RCC 7860 (cell line): ENCODE measurements around the gene SUSD6.
"Not testable (repeated sequence)": the region's sequence is repeated elsewhere in the genome, so short reads cannot be mapped to it uniquely, and the experiment has no call there.

ENCODE experiments used
- DNase-seq: peaks from one replicate; pipeline ENCODE4 v3.0.0-alpha.2; 2015; ENCODE audit warnings: low spot score
- FAIRE-seq: peaks from 2 replicates; lab custom pipeline; 2012; peaks lifted over from hg19 to GRCh38; lab: Jason Lieb, UNC

The SUSD6 gene

DNA sequence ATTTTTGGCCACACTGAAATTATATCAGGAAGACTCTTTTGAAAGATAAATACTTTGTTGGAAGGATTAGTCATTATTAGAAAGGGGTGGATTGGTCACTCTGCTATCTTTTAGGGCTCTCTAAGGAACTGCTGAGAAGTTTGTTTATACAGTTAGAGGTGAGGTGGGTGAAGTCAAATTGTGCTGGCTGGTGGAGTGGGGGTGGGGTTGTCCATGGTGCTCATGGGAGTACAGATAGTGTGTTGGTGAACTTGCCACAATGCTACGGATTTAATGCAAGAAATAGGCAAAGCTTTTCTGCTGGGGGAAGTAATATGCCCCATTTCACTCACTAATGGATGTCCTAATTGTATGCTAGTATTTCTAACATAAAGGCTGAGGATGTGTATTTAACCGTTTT lies 35.8 kb downstream of the SUSD6 start:
- no peak for DNase-seq
- FAIRE-seq: no peak

DNA sequence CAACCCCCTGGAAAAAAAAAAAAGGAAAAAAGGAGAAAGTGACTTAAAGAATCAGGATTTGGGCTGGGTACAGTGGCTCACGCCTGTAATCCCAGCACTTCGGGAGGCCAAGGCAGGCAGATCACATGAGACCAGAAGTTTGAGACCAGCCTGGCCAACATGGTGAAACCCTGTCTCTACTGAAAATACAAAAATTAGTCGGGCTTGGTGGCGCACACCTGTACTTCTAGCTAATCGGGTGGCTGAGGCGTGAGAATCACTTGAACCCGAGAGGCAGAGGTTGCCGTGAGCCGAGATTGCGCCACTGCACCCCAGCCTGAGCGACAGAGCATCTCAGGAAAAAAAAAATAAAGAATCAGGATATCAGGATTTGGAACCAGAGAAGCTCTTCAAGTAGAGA lies 36.2 kb downstream of the SUSD6 start:
- not testable (repeated sequence) for FAIRE-seq, DNase-seq

DNA sequence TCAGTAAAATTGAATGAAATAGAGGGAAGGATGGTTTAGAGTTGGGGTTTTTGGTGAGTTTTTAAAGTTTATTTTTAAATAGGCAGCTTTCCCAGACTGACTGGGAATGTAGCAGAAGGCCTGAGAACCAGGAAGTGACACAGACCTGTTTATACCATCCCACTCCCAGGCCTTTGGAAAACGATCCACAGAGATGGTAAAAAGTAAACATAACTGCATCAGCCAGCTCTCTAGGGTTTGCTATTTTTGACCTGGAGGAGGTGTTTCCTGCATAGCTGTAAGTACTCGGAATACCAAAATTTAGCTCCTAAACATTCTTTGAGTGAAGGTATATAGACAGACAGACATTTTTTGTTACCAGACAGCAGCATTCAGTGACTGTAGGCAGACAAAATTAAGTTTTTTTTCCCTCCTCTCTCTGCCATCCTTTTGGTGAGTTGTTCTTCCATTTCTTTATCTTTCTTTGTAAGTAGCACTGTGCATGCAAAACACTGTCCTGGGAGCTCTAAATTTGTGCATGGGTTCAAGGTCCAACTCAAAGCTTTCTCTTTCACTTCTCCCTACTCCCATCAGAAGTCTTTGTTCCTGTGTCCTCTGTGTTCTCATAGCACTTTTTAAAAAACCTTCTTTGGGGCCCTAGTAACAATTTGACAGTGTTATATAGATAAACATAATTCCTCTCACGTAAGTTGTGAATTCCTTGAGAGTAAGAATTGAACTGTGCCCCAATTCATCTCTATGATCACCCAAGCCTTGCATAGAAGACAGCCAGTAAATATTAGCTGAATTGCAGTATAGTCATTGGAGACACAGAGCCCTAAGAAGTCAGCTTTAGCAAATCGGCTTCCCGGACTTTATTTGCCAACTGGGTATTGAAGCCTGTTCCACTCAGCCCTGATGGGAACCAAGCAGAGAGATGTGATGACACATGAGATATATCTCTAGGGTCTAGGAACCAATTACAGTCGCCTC lies 37.4 kb downstream of the SUSD6 start:
- DNase-seq: no peak
- FAIRE-seq: no peak

DNA sequence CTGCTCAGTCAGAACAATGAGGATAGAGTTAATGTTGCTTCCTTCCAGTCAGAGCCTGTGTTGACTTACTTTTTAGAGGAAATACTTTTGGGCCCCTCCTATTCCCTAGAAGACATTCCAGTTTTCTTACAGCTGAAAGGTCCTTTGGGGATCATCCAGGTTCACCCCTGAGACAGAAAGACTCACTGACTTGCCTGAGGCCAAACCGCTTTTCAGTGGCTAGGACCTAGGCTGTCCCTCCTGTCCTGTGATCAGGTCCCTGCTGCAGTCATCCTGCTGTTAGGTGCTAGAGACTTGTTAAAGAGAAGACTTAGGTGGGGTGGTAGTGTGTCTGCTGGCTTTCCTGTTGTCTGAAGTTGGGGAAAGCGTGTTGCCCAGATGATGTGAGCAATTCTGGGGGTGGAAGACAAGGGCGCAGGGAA lies 39.6 kb downstream of the SUSD6 start:
- no peak for FAIRE-seq
- DNase-seq: no peak

DNA sequence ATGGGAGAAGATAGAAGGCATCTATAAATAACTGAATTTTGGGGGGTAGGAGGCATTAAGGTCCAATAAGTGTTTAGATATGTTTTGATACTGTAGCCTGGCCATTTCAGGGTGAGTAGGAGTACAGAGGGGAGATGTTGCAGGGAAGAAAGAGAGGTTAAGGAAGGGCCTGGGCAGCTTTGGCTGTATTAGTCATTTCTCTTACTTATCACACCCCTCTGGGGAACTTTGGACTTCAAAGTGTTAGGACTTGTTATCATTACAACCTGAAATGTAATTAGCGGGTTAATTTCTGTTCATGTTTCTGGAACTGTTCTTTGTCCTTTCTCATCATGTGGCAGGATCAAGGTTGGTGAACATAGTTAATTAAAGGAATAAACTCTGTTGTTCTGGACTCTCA lies 40.3 kb downstream of the SUSD6 start:
- FAIRE-seq (no peak), DNase-seq (no peak)

DNA sequence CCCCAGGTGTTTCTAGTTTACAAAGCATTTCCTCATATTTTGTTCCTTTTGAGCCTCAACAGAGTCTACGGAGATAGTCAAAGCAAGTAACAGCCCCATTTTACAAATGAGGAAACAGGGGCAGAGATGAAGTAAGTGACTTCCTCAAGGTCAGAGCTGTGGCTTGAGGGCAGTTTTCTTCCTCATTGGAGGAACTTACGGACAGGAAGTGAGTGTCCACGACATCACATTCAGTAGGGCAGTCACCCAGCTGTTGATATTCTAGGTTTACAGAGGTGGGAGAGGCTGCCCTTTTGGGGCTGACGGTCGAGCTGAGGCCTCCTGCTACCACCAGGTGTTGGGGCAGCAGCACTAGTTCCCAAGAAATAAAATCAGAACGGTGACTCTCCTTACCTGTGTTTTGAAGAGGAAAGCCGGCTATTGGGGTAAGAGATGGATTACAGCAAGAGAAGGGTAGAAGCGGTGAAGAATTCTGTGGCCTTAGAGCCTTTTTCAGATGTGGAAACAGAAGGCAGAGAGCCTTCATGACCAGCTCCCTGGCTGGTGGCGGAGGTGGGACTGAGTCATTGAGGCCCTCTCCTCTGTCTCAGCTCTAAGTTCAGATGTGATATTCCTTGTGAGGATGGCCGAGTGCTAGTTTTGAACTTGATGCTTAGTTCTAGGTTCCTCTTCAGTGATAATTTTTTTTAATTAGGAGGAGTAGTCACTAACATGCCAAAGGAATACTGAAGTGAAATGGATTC lies 41.7 kb downstream of the SUSD6 start:
- DNase-seq: no peak

DNA sequence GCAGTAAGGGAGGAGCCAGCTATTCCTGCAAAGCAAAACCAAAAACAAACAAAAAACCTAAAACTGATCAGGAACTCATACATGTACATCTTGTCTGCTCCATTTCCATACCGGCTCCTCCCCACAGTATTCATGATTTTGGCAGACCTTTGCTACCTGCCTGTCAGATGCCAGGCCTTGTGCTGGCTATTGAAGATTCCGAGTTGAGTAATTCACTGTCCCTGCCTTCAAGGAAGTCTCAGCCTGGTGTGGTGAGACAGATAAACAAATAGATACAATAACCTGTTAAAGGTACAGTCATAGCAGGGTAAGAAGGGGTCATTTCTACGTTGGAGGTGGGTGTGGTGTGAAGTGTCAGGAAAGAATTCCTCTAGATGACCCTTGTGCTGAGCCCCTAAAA lies 42.7 kb downstream of the SUSD6 start:
- DNase-seq (no peak), FAIRE-seq (no peak)

More for the DNA sequence above, 41.7 kb downstream of the SUSD6 start:
- no peak for FAIRE-seq

DNA sequence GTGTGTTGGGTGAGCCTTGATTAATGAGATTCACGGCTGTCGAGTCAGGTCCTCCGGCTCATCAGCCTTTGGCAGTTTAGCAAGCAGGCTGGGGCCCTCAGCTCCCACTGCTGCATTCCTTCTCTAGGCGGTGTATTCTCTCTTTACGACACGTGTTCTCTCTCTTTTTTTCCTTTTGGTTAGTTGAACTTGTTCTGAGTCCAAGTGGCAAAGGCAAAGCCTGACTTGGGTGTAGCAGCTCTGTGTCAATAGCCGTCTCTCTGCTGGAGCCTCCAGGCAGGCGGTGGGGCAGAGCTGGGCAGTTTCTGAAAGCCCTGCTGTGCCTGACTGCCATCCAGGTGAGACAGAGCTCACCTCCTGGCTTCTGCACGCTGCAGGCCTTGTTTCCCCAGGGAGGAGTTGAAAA lies 46.6 kb downstream of the SUSD6 start:
- FAIRE-seq (no peak), DNase-seq (no peak)

DNA sequence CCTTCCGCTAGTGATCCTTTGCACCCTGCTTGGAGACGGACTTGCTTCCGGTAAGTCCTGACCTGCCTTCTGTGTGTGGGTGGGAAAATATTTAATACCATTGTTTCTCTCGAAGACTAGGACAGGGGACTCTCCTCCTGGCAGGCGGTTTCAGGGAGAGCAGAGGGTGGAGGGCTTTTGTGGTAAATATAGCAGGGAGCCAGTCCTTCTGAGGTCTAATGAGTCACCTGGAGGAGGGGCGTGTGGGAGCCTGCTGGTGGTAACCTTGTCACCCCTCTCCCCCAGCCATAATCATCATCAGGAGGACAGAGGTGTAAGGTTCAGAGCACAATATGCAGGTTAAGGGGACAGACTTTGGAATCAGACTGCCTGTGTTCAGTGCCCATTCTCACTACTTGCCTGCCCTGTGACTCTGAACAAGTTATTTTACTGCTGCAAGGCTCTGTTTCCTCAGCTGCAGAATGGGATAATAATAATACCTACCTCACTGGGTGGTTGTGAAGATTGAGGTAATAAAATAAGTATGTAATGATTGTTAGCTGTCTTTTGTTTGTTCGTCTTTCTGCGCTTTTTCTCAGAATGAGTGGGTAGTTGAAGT lies 47.4 kb downstream of the SUSD6 start:
- no peak for DNase-seq

DNA sequence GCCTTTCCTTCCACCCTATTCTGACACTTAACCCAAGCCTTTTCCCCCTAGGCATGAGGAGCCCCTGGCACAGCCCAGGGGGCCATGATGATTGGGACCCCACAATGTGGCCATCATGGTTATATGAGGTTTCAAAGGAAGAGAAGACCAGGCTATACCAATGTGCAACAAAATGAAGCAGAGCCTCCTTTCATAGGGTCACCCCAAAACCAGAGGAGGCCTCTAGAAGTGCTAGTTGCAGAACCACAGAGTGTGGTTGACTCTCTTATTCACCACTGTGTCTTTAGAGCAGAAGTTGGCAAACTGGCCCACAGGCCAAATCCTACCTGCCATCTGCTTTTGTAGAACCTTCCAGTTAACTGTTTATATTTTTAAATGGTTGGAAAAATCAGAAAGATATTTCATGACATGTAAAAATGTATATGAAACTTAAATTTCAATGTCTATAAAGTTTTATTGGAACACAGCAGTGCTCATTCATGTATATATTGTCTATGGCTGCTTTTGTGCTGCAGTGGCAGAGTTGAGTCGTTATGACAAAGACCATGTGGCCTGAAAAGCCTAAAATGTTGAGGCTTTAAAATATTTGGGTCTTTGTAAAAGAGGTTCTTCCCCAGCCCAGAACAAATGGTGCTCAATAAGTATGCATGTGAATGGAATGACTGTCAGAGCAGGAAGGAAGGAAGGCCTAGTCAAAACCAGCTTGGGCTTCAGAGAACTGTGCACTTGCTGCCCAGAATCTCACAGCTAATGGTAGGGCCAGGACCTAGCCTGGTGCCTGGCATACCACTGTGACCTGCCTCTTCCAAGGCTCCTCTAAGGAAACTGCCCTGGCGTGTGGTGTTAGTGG lies 49.2 kb downstream of the SUSD6 start:
- no peak for DNase-seq
- no peak for FAIRE-seq

More for the DNA sequence above, 47.4 kb downstream of the SUSD6 start:
- FAIRE-seq: no peak

DNA sequence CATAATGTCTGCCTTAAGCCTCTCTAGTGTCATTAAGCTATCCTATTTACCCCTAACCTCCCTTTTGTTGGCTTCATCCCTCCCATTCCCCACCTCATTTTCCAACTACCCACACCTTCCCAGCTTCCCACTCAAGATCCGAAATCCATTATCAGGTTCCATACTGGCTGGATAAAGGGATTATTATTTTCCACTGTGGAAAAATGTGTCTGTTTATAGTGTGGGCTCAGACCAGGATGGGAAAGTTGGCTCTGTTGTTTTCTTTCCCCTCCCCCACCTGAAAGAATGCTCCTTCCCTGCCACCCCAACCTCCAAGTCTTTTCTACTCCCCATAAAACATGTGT lies 49.8 kb downstream of the SUSD6 start:
- DNase-seq: no peak
- FAIRE-seq: no peak

DNA sequence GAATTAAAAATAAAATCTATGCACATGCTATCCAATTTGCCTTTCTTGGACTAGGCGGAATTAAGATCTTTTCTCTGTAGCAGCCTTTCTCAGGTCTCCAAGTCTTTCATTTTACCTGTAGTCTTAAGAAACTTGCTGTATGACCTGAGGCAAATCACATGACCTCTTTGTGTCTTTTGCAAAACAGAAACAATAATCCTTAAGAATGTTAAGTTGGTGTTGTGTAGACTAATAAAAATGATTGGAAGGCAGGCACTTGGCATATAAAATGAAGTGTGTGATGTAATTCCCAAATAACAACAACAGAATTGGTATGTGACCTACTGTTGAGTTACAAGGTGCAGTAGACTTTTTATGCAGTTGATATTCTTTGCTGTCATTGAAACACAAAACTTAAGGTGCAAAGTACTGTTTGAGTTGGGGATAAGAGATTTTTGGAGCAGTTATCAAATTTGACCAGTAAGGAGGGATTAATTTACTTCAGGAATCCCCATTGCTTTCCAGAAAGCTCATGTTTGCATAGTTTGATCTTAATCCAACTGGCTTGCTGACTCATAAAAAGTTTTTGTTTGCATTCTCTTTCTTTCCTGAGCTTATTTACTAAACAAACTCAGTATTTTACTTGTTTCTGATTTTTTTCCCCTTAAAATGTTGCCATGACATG lies 51.4 kb downstream of the SUSD6 start:
- FAIRE-seq (no peak), DNase-seq (no peak)

DNA sequence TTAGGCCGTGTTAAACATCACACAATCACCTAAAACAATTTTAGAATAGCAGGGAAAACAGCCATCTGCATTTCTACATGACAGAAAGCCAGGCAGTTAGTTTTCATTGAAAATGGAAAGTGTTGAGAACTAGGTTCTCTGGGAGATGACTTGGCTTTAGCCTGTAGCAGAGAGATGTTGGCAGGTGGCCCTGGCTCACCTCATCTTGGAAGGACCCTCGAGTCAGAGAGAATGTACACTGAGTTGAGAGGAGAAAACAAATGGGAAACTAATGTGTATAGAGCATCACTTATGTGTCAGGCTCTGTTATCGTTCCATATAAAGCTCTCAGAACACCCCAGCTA lies 51.9 kb downstream of the SUSD6 start:
- FAIRE-seq (no peak), DNase-seq (no peak)

DNA sequence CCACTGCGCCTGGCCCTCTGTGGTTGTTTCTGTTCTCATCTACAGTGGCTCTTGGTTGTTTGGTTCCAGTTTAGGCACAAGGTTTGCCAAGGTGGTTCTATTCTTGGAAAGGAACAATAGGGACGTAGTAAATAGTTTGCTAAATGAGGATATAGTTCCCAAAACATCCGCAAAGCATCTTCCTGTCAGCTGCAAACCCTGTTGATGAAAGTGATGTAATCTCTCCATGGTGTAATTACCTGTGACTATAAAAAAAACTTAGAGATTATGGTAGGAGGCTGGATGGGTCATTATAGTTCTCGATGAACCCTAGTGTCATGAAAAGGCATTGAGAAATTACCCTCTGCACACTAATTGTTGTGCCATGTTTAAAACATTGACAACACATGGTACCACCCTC lies 52.9 kb downstream of the SUSD6 start:
- FAIRE-seq: no peak
- DNase-seq: no peak

DNA sequence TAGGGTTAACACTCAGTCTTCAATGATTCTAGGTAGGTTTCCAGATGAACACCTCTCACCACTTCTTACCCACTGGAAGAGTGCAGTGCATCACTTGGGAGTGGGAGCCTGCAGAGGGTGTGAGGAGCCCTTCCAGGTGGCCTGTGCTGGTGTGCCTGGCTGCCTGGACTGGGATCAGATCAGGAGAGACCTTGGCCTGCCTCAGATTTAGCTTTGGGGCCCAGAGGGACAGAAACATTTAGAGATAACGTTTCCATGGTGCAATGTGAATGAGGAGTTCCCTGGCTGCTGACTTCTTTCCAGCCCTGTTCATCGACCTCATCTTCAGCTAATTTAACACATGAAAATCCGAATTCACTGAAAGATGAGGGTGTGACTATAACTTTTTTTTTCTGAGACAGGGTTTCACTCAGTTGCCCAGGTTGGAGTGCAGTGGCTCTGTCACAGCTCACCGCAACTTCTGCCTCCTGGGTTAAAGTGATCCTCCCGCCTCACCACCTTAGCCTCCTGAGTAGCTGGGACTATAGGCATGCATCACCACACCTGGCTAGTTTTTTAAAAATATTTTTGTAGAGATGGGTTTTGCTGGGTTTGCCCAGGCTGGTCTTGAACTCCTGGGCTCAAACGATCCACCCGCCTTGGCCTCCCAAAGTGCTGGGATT lies 53.6 kb downstream of the SUSD6 start:
- DNase-seq: no peak

DNA sequence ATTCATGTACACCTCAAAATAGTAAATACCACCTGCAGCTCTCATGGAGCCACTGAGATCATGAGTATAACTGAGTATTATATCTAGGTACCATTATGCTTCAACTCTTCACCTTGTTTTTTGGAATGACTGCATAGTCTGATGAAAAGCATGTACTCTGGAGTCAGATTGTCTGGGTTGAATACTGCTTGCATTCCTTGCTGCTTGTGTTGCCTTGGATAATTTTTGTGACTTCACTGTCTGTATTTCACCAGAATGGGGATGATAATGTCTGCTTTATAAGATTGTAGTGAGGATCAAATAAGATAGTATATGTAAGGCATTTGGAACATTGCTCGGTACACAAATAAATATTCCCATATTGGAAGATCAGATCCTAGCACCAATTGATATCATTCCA lies 54.2 kb downstream of the SUSD6 start:
- FAIRE-seq (no peak), DNase-seq (no peak)

More for the DNA sequence above, 53.6 kb downstream of the SUSD6 start:
- no peak for FAIRE-seq

DNA sequence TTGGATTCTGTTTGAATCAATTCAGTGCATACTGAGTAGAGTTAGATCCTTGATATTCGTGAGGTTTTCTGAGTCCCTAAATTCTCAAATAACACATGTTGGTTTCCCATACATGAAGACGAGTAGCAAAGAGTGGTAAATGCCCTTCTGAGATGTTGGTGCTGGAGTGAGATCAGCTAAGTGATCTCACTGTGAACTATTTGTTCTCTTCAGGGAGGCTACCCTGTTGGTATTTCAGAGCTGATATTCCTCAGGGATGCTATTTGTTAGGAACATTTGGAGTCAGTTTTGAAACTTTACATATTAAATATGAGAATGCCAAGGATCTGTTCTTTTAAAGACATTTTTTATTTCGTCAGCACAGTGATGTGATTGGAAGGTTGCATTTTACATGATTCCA lies 54.7 kb downstream of the SUSD6 start:
- FAIRE-seq (no peak), DNase-seq (no peak)

DNA sequence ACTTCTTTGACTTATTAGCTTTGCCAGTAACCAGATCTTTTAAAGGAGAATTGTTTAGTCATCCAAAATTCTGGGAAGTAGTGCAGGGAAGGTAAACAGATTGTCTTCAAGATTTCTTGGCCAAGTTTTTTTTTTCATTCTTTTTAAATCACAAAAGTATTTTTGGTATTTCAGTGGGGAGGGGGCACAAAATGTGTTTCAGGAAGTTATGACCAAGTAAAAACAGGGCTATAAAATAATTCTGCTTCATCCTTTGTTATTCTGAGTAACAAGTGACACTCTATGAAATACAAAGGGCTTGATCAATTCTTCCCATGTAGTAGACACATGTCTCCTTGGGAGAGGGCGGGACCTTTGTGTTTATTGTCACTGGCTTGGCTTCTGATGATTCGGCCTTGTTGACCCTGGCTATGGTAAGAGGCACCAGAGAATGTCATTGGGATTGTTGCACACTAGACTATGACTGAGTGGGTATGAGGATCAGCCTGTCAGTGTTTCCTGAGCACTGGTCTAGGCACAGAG lies 55.4 kb downstream of the SUSD6 start:
- no peak for FAIRE-seq

DNA sequence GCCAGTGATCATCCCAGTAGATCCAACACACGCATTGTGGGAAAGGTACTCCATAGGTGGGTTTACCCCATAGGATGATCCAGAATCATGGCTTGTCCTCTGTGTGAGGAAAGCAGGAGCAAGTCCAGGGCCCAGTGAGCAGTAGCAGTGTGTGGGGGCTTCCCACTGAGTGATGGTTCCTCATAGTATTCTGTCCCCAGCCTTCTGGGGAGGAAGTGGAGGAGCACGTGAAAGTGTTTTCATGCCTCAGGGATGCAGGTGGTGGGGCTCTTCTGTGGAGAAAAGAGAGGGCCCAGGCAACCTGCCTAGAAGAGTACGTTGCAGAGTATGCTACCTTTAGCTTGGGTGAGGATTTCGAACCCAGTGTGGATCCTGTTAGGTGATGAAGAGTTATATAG lies 56.5 kb downstream of the SUSD6 start:
- DNase-seq (no peak), FAIRE-seq (no peak)

More for the DNA sequence above, 55.4 kb downstream of the SUSD6 start:
- DNase-seq: no peak

DNA sequence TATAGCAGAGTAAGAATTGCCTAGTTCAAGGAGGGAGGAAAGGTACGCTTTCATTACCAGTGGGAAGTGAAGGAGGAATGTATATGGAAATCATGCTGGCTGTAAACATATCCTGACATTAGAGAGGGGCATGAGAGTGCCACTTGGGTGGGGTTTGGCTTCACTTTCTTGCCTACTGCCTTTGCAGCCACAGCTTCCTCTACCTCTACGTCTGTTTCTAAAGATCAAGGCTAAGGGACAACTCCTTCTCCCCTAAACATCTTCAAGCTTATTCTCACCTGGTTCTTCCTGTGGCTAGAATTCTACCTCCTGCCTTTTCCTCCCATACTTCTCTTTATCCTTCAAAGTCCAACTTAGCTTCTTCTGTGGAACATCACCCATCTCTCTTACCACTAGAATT lies 58.0 kb downstream of the SUSD6 start:
- no peak for FAIRE-seq
- DNase-seq: no peak
